GM18507 (cell line): Measurements from ENCODE around the gene IMMP2L.

Experiments
- DNase-seq: peaks from one replicate; pipeline ENCODE4 v3.0.0; 2011; ENCODE audit warnings: low read depth; ENCODE audit not compliant: insufficient read length; ENCODE audit errors: extremely low spot score
- FAIRE-seq: peaks from 2 replicates; lab custom pipeline; 2011; peaks lifted over from hg19 to GRCh38; lab: Jason Lieb, UNC

IMMP2L gene

DNA sequence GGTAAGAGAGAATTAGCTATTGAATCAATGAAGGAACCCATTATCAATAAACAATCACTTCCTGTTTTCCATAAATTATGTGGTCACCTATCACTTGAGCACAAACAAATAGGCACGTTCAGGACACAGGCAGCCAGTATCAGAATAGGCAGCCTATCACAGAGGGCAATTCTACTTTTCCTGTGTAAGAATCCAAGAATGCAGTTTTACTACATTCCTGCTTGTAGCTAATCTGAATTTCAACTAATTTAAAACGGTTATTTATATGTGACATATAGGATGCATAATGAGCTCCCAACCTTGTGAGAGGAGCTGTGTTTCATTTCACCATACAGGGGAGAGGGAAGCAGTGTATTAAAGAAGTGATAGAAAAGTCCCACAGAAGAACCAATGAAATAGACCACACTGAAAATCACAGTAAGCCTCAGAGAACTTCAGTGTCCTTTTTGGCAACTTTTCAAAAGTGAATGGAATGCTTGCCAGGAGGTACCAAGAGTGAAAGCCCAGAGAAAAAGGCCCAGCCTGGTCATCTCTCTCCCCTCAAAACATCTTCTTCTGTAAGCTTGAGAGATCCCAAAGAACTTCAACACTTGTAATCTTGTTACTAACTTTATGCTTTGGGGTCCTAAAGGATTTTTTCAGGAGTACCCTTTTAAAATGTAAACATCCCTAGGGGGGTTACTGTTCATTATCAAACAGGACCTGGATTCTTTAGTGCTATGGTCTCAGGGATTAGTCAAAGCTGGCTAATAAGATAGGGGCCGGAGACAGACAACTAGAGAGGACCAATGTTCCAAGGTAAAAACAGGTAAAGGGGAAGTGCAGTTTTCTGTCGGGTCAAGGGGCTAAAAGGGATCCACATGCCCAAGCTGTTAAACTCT is 1.3 kb downstream of the IMMP2L start:
- FAIRE-seq (peak; percentile 52), DNase-seq (no peak)

- FAIRE-seq, result peak; percentile 73
- DNase-seq, result no peak
Observed at GRCh38 chr7:111558991-111559390, 3.3 kb downstream of the IMMP2L start.

DNA sequence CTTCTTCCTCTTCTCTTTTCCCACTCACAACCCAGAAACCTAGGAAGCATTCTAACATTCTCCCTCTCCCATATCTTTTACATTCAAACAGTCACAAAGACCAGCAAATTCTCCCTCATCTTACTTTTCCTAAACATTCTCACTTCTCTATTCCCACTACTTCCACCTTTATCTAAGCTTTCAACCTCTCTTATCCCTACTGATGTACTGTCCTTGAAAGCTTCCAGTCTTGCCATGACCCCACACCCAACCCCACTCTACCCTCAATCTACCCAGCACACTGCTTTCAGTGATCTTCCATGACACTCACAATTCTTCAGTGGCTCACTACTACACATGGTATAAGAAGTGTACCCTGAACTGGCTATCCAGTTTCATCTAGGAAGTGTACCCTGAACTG is 5.3 kb downstream of the IMMP2L start:
- DNase-seq, result no peak
- no peak for FAIRE-seq

DNA sequence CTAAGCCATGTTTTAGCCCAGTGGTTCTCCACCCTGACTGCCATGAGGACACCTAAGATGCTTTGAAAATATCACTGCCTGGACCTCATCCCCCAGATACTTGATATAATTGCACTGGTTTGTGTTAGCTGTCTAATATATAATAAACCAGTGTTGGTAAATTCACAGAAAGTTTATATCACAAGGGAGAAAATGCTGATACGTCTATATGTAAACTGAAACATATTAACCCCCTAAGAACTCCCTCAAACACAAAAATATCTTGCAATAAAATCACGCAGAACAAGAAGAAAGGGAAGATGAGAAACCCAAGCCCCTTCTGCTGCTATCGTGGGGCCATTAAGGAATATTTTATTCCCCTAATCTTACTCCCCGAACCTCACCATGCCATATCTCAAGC is 8.2 kb downstream of the IMMP2L start:
- FAIRE-seq, result no peak

GRCh38 chr7:111541067-111541466 is 21.2 kb downstream of the IMMP2L start:
- DNase-seq, result no peak
- no peak for FAIRE-seq

More for the DNA sequence above, 8.2 kb downstream of the IMMP2L start:
- DNase-seq, result no peak

GRCh38 chr7:111540199-111540815 is 22.0 kb downstream of the IMMP2L start:
- DNase-seq, result no peak
- FAIRE-seq, result no peak

DNA sequence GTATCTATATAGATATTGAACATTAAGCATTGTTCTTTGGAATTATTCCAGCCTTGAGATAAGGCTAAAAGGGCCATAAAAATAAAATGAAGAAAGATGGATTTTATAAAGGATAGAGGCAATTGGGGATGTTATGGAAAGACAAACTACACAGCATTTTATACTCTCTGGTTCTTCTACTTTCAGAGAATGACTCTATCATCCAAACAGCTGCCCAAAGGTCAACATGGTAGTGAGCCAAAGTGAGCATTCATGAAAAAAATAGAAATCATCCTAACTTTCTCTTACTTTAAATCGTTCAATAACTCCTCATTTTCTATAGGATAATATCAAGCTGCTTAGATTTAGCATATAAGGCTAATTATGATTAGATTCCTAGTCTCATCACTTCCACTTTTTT is 25.2 kb downstream of the IMMP2L start:
- FAIRE-seq, result no peak
- DNase-seq, result no peak

DNA sequence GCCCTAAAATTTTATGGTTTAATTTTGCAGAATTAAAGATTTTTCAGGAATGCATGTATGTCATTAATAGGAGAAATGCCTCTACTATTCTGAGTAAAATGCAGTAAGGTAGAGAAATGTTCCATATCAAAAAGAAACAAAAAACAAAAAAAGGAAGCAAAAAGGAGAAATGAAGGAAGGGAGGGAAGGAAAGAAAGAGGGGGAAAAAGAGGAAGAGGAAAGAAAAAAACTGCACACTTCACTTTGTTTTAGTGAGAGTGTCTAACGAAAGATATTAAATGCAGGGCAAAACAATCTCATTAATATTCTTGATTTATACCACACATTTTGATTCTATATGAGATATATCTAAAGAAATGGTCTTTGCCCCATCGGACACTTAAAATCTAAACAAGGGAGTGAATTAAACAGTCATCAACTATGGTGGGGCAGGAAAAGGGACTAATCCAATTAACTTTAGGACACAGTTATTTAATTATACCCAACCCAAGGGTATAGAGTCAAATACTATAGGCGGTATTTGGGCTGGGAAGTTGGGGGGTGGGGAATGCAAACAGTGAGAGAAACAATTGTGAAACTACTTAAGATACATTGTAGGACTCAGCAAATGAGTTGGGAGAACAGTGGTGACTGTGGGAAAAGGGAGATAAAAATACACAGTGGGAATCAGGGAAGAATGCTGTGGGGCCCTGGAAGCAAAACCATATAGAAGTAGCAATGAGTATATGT is 27.0 kb downstream of the IMMP2L start:
- FAIRE-seq (no peak), DNase-seq (no peak)

GRCh38 chr7:111532625-111533024 is 29.7 kb downstream of the IMMP2L start:
- FAIRE-seq, result no peak
- DNase-seq, result no peak

- no peak for FAIRE-seq
- DNase-seq, result no peak
Observed at GRCh38 chr7:111531993-111532392, 30.3 kb downstream of the IMMP2L start.

DNA sequence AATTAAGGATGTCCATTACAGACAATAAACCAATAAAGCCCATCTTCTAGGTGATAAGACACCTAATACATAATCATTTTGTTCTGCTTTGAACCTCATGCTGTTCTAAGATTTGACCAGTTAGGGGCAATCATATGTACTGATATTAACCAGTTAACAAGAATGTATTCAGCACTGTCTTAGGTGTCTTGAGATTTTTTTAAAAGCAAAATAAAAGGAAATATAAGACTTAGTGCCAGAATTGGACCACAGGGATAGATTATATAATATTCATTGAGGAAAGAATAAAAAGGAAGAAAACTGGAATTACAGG is 32.0 kb downstream of the IMMP2L start:
- FAIRE-seq (no peak), DNase-seq (no peak)

- DNase-seq, result no peak
- FAIRE-seq, result no peak
Observed at GRCh38 chr7:111529507-111530355, 32.6 kb downstream of the IMMP2L start.

DNA sequence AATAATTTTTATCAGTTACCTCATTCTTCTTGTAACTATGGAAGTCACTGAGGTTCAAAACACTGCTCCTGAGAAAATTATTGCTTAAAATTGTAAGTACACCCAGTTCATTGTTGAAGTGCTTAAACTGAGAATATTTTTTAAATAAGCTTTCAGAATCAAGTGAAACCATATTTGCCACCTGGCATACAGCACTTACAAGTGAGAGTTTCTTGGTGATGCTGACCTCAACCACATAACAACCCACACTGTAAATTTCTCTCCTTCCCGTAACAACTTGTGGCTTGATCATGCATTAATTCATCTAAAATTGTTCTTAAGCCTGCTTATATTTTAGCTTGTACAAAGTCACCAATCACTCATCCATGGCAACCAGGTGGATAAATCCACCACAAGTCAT is 34.0 kb downstream of the IMMP2L start:
- no peak for DNase-seq
- FAIRE-seq, result peak; percentile 75

- DNase-seq (no peak), FAIRE-seq (peak; percentile 83)
Observed at GRCh38 chr7:111527545-111527944, 34.7 kb downstream of the IMMP2L start.

- FAIRE-seq (no peak), DNase-seq (no peak)
Observed at GRCh38 chr7:111525100-111525499, 37.2 kb downstream of the IMMP2L start.

DNA sequence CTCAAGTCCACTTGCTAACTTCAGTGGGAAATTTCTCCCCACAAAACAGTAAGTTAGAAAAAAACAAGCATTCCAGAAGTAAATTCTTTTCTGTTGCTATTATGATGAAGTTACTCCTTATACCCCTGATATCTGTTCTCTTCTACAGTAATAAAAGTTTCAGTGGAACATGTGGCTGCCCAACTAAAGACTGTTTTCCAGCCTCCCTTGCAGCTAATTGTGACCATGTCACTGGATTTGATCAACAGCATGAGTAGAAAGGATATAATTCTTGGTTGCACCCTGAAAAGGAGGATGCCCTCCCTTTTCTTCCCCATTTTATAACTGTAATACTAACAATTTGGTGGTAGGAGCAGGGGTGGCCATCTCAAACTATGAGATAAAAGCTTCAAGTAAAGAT is 40.6 kb downstream of the IMMP2L start:
- no peak for FAIRE-seq
- DNase-seq, result no peak

- FAIRE-seq, result no peak
- DNase-seq, result no peak
Observed at GRCh38 chr7:111518264-111518663, 44.0 kb downstream of the IMMP2L start.

DNA sequence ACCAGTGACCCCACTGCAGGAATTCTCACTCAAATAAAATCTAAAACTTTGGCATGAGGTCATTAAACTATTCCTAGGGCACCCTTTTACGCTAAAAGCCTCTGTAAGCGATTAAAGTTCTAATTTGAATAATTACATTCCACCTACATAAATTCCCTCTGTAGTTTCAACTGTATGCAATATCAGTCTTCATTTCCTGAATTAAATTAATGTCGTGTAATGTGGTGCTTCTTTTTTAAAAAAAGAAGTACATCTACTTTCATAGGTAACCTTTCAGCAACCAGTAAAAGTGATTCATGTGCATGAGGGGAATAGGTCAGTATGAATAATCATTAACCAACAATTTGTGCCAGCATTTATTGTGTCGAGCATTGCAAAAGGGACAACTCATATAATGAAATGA is 44.7 kb downstream of the IMMP2L start:
- FAIRE-seq (no peak), DNase-seq (no peak)

GRCh38 chr7:111516612-111517011 is 45.7 kb downstream of the IMMP2L start:
- DNase-seq (no peak), FAIRE-seq (no peak)

GRCh38 chr7:111513566-111513965 is 48.7 kb downstream of the IMMP2L start:
- FAIRE-seq, result no peak

More at GRCh38 chr7:111513566-111513965, 48.7 kb downstream of the IMMP2L start:
- DNase-seq, result no peak
